Subcutaneous preadipocyte (primary cell): ENCODE measurements around the gene AKNAD1. TPM values are rescaled to one million over a fixed set of nuclear protein-coding genes. Genes with fewer than 3 reads are reported as not detected.

Experiments used
- total RNA-seq: library from RNA; depleted of rRNA; stranded (reverse); fragments of >200 nt; gene quantifications from 2 replicates; pipeline ENCODE4 v1.2.3, GENCODE V29; 2012

The AKNAD1 gene
- total RNA-seq = 0.73 and 1.2 TPM in 2 replicates

GRCh38 chr1:108856994-108857393 lies at the start of gene AKNAD1:
Gene AKNAD1 (minus strand): TSS chr1:108857094. CDS start chr1:108852664, 4,430 bp downstream.

Other genes with a start within 250 kb of the AKNAD1 start
- 2.0 and 2.6 TPM in 2 replicates for gene HENMT1, start 196.0 kb downstream of the AKNAD1 start, total RNA-seq
- 12.9 and 20.3 TPM in 2 replicates for gene PRPF38B, start 164.8 kb downstream of the AKNAD1 start, total RNA-seq
- gene FNDC7, start 144.2 kb downstream of the AKNAD1 start, total RNA-seq = not detected in 2 replicates
- gene STXBP3, start 110.4 kb downstream of the AKNAD1 start, total RNA-seq = 34.2 and 38.1 TPM in 2 replicates
- gene GPSM2, start 19.9 kb upstream of the AKNAD1 start, total RNA-seq = 50.3 and 76.4 TPM in 2 replicates
- 20.9 and 23.7 TPM in 2 replicates for gene CLCC1, start 106.4 kb upstream of the AKNAD1 start, total RNA-seq
- 11.8 and 13.5 TPM in 2 replicates for gene WDR47, start 185.0 kb upstream of the AKNAD1 start, total RNA-seq
- gene TAF13, start 218.9 kb upstream of the AKNAD1 start, total RNA-seq = 37.8 and 44.6 TPM in 2 replicates
- gene TMEM167B, start 233.7 kb upstream of the AKNAD1 start, total RNA-seq = 9.4 and 15.1 TPM in 2 replicates